Measurements from ENCODE around the gene E2F7. TPM values are rescaled to one million over a fixed set of nuclear protein-coding genes. Genes with fewer than 3 reads are reported as not detected.

The E2F7 gene
- 4.3 to 9.2 TPM (median 7.7 TPM) in 5 replicates for total RNA-seq (2022; extraction: Qiagen RNA extraction; ENCODE audit: low read depth)

DNA sequence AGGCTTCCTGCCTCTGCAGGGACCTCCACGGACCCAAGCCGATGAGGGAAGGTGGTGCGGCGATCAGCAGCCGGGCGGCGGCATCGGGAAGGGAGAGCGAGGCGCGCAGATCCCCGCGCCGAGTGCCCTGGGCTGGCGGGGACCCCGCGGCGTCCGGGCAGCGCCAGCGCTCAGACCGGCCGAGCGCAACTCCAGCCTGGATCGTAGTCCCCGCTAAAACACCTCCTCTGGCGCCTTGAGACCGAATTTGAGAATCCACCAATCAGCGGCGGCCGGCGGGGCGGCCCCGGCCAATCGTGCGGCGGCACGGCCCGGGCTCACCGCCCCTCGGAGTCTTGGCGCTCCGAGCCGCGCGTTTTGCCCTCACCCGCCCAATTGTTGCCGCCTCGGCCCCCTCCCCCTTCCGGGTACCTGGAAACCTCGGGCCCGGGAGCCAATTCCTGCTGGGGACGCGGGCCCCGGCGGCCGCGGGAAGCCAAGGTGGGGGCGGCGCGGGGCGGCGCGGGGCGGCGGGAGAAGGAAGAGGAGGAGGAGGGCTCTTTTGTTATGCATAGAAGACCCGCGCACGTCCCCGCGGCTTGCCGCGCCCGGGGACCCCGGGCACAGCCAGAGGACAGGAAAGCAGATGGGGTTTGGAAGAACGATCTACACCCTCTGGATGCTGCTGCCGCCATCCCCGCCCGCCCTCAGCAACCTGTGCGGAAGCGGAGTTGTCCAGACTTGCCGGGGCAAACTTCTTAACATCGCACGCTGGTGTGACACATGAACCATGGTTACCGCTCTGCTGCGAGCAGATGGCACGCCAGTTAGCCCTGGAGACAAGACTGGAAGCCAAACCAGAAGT lies at the start of gene E2F7:
E2F7 (minus strand) TSS at position 209 of the 844 bp plus-strand sequence. CDS start 934 bp downstream, outside the sequence.

Other genes with a start within 250 kb of the E2F7 start
- gene CSRP2, start 186.6 kb downstream of the E2F7 start, total RNA-seq (2022; extraction: Qiagen RNA extraction; ENCODE audit: low read depth): 21.4 to 26.5 TPM (median 21.9 TPM) in 5 replicates

All from A549 treated with ZK216348 at 1 μM for 4 hours (cell line).